Lower leg skin (tissue), 3 donors: ENCODE measurements around the gene SGMS2.

Source experiments
- POLR2A ChIP-seq, 2 donors: fragments of 450-650 bp; IDR thresholded peaks; one replicate each; pipeline ENCODE4 v1.6.1; 2016 to 2017; ENCODE audit warnings: antibody characterized with exemption in 2 of 2, mild to moderate bottlenecking in 1 of 2, moderate library complexity in 1 of 2
- TF ChIP-seq, protein P1 (sequence below), 3 donors: fragments of 450-650 bp; IDR thresholded peaks; one replicate each; pipeline ENCODE4 v1.5.1; 2016; ENCODE audit warnings: antibody characterized with exemption in 3 of 3, mild to moderate bottlenecking in 3 of 3, moderate library complexity in 2 of 3

- TF ChIP-seq POLR2A (IDR thresholded peaks at IDR 0.05) = no peak
- TF ChIP-seq, protein P1, sequence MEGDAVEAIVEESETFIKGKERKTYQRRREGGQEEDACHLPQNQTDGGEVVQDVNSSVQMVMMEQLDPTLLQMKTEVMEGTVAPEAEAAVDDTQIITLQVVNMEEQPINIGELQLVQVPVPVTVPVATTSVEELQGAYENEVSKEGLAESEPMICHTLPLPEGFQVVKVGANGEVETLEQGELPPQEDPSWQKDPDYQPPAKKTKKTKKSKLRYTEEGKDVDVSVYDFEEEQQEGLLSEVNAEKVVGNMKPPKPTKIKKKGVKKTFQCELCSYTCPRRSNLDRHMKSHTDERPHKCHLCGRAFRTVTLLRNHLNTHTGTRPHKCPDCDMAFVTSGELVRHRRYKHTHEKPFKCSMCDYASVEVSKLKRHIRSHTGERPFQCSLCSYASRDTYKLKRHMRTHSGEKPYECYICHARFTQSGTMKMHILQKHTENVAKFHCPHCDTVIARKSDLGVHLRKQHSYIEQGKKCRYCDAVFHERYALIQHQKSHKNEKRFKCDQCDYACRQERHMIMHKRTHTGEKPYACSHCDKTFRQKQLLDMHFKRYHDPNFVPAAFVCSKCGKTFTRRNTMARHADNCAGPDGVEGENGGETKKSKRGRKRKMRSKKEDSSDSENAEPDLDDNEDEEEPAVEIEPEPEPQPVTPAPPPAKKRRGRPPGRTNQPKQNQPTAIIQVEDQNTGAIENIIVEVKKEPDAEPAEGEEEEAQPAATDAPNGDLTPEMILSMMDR (IDR thresholded peaks at IDR 0.05) = no peak
Measured at GRCh38 chr4:107945809-107946208, 121.1 kb downstream of the SGMS2 start.
